Measurements from ENCODE around the gene PEX12.
"Not testable (repeated sequence)": the region's sequence is repeated elsewhere in the genome, so short reads cannot be mapped to it uniquely, and the experiment has no call there.

Gene PEX12

GRCh38 chr17:35578197-35578928, at the start of gene PEX12:
Gene PEX12 (minus strand): TSS chr17:35578571. CDS start chr17:35578021, 550 bp downstream.
- DNase-seq (ENCODE audit: low spot score) = peak; percentile 89

DNA sequence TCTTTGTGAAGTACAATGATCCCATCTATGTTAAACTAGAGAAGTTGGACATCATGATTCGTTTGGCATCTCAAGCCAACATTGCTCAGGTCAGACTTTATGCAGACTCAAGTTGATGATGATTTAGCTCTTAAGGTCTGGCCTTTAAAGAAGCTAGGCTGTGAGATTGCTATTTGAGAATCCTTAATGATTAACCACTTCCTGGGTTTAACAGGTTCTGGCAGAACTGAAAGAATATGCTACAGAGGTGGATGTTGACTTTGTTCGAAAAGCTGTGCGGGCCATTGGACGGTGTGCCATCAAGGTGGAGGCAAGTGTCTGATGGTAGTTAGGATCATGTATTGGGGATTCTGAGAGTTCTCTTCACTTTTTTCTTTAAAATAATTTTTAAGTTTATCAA, 49.0 kb upstream of the PEX12 start:
- no peak for DNase-seq (ENCODE audit: low spot score)

DNA sequence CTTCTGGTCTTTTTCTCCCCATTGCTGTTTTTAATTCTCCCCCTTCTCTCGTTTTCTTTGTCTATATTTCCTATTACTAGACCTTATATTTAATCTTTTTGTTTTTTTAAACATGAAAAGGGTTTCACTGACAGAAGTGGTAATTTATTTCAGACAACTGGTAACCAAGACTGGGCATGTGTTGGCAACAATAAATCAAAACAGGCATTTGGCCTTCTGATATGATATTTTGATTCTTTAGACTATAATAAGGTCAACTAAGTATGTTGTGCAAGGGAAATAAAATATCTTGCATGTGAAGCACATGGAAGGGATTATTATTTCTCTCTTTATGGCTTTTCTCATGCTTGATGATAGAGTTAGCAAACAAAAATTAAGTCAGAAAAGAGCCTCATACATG, 43.4 kb upstream of the PEX12 start:
- no peak for DNase-seq (ENCODE audit: low spot score)

DNA sequence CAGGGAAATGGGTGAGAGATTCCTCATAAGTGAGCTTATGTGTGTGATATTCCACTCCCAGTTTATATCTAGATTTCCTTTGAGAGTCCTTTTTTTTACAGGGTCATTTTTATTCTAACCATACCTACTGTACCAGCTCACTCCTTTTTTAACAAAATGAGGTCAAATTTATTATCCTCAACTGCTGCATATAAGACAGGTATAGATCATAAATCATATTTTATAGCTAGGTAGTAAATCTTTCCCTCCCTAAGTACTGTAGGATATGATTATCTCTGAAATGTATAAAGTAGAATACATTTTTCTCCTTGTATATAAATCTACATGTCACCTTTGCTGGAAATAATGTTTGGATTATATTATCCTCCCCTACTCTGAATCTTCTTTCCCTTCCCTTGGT, 40.3 kb upstream of the PEX12 start:
- DNase-seq (ENCODE audit: low spot score) = no peak

DNA sequence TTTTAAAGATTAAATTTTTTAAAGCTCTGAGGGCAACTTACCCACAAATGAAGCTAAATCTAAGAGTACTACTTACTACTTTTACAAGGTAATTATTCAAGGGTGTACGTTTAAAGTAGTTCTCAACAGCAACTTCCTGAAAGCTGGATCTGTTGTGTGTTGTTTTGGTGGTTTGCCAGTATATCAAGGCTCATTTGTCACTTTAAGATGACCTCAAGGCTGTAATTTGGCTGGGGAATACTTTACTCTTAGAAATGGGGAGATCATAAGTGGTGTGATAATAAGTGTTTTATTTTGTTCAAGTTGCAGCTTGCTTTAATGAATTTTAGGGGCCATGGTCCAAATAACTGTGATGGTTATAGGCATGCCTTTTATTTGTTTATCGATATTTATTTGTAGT, 39.1 kb upstream of the PEX12 start:
- DNase-seq (ENCODE audit: low spot score) = no peak

DNA sequence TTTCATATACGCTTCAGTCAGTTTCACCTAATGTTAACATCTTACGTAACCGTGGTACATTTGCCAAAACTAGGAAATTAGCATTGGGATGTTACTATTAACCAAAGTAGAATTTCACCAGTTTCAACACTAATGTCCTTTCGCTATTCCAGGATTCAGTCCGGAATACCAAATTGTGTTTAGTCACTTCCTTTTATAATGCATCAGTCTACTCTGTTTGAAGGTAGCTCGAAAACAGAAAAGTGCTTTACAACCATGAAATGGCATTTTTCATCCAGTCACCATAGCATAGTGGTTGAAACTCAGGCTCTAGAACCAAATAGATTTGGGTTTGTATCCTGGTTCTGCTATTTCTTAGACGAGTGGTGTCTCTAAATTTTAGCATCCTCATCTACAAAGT, 38.2 kb upstream of the PEX12 start:
- no peak for DNase-seq (ENCODE audit: low spot score)

GRCh38 chr17:35614810-35615209, 36.4 kb upstream of the PEX12 start:
- no peak for DNase-seq (ENCODE audit: low spot score)

DNA sequence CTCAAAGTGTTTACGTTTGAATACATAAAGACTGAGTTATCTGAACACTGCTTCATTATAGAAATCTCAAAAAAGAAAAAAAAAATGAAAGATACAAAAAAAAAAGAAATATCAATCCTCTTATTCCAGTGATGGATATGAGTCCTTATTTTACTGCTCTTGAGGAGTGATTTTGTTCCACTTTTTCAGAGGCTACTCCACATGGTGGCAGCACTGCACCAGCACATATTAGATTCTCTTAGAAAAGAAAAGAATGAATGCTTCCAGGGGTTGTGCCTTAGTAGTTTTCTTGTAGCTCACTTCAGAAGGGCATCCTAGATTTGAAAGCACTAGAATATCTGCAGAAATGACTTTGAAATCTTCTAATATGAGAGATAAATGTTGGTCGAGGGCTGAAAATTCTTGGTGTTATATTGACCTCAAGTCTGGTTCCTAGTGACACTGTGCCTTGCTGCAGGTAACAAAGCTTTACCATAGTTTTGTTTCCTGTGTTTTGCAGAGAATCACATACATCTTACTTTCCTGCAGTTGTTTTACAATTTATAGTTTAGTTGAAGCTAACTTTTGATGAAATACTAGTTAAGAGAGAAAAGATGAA, 34.7 kb upstream of the PEX12 start:
- peak; percentile 15 for DNase-seq (ENCODE audit: low spot score)

DNA sequence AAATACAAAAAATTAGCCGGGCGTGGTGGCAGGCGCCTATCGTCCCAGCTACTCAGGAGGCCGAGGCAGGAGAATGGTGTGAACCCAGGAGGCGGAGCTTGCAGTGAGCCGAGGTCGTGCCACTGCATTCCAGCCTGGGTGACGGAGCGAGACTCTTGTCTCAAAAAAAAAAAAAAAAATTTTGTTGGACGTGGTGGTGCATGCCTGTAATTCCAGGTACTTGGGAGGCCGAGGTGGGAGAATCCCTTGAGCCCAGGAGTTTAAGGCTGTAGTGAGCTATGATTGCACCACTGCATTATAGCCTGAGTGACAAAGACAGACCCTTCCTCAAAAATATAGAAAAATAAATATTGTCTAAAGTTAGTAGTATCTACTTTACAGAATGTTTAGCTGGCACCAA, 32.4 kb upstream of the PEX12 start:
- not testable (repeated sequence) for DNase-seq (ENCODE audit: low spot score)

DNA sequence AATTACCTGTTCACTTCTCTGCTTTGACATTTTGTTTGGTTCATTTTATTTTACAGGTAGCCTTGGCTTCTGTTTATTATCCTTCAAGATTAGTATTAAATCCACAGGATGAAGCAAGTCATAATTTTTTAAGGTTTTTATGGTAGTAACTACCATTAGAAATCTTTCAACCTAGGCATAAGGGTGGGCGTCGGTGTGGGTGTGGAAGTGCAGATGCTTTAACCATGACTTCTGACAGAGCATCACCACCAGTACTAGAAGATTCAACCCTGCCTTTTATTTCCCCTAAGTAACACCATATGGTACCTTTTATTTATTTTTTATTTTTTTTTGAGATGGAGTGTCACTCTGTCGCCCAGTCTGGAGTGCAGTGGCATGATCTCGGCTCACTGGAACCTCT, 31.5 kb upstream of the PEX12 start:
- DNase-seq (ENCODE audit: low spot score) = no peak

GRCh38 chr17:35607239-35607847, 29.0 kb upstream of the PEX12 start:
- DNase-seq (ENCODE audit: low spot score) = no peak

- DNase-seq (ENCODE audit: low spot score) = no peak
Observed at GRCh38 chr17:35605678-35606077, 27.3 kb upstream of the PEX12 start.

- DNase-seq (ENCODE audit: low spot score) = no peak
Observed at GRCh38 chr17:35603674-35604073, 25.3 kb upstream of the PEX12 start.

DNA sequence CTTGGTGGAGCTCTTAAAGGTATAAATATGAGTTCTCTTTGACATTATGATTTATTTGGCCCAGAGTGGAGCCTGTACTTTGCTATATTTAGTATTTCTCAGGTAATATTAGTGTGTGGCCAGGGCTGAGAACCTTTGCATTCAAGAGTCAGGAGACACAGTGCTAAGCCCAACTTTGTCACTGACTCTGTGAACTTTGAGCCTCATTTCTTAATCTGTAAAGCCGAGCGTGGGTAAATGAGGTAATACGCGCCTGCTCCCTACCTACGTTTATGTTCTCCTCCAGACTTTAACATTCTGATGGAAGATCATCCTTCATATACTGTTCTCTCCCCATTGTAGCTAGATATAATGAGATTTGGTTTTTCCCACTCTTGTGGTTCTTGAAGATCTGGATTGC, 19.2 kb upstream of the PEX12 start:
- DNase-seq (ENCODE audit: low spot score) = no peak

DNA sequence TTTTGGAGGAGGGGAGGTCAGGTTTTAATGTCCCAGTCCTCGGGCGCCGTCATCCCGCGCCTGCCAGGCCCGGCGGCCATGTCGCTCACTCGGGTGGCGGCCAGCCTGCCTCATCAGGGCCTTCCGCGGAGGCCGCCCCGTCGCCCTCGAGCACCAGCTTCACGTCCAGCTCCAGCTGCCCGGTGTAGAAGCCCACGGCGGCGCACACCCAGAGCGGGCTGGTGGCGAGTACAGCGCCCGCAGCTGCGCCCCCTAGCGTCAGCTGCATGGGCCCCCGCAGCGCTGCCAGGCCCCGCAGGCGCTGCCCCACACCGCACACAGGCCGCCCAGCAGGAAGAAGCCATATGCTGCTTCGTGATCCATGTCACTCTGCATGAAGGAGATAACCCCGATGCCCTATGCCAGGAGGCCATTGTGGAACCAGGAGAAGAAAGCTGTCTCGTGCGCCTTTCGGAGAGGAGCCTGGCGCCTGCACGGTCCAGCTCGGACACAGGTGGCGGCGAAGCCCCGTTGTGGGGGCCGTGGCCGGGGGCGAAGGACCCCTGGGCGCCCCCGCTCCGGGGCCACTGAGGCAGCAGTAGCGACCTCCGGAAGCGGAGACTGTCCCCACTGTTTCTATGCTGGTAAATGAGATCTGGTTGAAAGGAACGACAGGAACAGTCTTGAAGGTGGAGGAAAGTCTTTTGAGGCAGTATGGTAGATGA, 18.3 kb upstream of the PEX12 start:
- no peak for DNase-seq (ENCODE audit: low spot score)

DNA sequence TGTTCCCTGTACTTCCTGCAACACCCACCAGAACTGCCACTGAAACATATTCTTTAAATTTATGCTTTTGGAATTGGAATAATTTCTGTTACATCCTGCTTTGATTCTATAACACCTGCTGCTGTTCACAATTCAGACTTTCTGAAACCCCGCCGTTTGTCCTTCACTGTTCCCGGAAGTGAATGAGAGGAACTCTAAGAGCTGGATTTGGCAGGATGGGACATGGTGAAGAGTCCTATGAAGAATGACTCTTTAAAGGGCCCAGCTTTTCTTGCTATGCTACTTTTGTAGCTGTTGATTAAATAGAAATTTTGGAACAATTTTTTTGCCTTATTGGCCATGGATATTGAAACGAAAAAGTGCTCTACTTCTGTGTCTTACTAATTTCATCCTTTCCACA, 17.7 kb upstream of the PEX12 start:
- DNase-seq (ENCODE audit: low spot score) = no peak

- peak; percentile 20 for DNase-seq (ENCODE audit: low spot score)
Observed at GRCh38 chr17:35588196-35588920, 10.0 kb upstream of the PEX12 start.

DNA sequence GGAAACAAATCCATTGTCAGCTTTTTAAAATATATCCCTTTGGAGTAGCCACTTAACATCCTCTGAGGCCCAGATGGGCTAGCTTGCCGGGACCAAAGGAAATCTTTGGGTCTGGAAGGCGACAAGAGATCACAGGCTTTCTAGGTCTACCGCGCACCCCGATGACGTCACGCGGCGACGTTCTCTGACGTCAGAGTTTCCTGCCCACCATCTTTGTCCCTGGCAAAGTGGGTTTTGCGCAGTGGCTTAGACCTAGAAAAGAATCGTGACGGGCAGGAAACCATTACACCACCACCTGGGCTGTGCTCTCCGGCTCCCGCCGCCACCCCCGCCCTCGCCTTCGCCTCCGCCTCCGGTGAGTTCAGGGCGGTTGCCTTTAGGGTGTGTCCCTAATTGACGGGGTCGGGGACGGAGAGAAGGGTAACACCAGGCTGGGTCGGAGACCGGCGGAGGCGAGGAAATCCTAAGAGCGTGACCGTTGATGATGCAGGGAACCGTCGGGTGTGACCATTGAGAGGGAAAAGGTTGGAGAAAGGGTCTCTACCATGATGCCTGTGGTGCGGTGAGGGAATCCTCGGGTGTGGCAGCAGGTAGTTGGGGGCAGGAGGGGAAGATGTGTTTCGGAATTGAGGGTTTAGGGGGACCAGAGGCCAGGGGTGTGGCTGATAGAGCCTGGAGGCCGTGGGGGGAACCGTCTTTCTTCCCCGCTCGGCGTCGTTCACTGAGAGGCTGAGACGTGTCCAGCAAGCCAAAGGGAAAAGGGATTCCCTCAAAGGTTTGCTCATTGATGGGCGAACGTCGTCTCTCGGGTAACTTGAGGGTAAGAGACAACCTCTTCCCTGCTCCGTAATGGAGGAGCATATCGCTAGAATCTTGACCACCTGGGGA, 8.9 kb upstream of the PEX12 start, which contains the start of gene AP2B1:
TSS of gene AP2B1 (plus strand) at position 249 of the 888 bp plus-strand sequence. CDS start 6,709 bp downstream, outside the sequence.
- peak; percentile 95 for DNase-seq (ENCODE audit: low spot score)

DNA sequence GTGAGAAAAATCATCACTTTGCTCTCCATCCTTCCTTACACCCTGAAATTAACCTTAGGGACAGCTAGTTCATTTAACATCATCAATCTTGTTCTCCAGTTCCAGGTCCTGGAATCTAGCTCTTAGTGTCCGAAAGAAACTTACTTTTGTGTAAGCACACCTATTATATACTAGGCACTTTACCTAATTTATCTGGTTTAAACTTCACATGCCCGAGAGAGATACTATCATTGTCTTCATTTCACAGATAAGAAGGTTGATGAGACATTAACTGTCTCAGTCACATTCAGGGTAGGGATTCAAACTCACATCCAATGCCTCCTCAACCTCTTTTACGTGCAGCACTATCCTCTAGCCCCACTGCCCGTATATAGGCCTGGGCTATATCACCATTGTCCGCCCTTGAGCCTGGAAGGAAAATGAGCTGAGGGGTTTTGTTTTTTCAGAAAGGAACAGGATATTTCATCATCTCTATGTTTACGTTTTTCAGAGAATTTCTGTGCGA, 8.2 kb upstream of the PEX12 start:
- no peak for DNase-seq (ENCODE audit: low spot score)

GRCh38 chr17:35584061-35584460, 5.7 kb upstream of the PEX12 start:
- DNase-seq (ENCODE audit: low spot score) = no peak

- DNase-seq (ENCODE audit: low spot score) = no peak
Observed at GRCh38 chr17:35578929-35579432, 610 bp upstream of the PEX12 start.

Data from CD4-positive, alpha-beta T cell treated with Interleukin-6 at 100 ng/mL for 8 hours (primary cell).